C4-2B (cell line): ENCODE measurements around the gene C14orf93.

Experiments used
- CTCF ChIP-seq: fragments of 450-650 bp; conservative IDR thresholded peaks from 2 replicates; pipeline ENCODE4 v1.5.1; 2017; ENCODE audit warnings: mild to moderate bottlenecking
- ZFX ChIP-seq: fragments of 450-650 bp; IDR thresholded peaks from 2 replicates; pipeline ENCODE4 v1.6.1; 2017

- TF ChIP-seq CTCF (no peak), ZFX (no peak)
Observed at GRCh38 chr14:23028799-23029198, 18.9 kb upstream of the C14orf93 start.
